B cell (primary cell): ENCODE data around the gene RHOV. TPM values are rescaled to one million over a fixed set of nuclear protein-coding genes. Genes with fewer than 3 reads are reported as not detected.

Source experiments
- ATAC-seq: fragments of 200-7000 bp; cut with Tn5 transposase; one replicate; pipeline ENCODE4 v1.10.0; 2021; ENCODE audit warnings: low read depth, mild to moderate bottlenecking, moderate number of reproducible peaks, moderate library complexity
- CTCF ChIA-PET: fragments of 350-600 bp; sonication (Branson Sonifier 250); formaldehyde crosslinking; loops from one replicate; lab custom pipeline; 2021; ENCODE audit warnings: antibody characterized with exemption, inconsistent platforms; lab: Charles Lee
- POLR2A ChIA-PET: fragments of 350-600 bp; sonication (Branson Sonifier 250); formaldehyde crosslinking; loops from one replicate; lab custom pipeline; 2021; ENCODE audit warnings: antibody characterized with exemption; lab: Charles Lee
- DNase-seq: peaks from one replicate; pipeline ENCODE4 v3.0.0; 2013
- H2AFZ ChIP-seq: 2 replicates; pipeline ENCODE4 v1.6.1; 2012; ENCODE audit warnings: mild to moderate bottlenecking, low read depth, low read length; ENCODE audit not compliant: insufficient read depth, poor library complexity, severe bottlenecking
- H3K27ac ChIP-seq, 2 donors: 1 replicate in 1 of 2; 2 replicates in 1 of 2; pipeline ENCODE4 v1.5.1; 2012 to 2013; ENCODE audit warnings: low read length in 2 of 2, mild to moderate bottlenecking in 2 of 2, moderate library complexity in 1 of 2
- H3K27me3 ChIP-seq, 4 experiments: fragments of 200-600 bp in 1 of 4; sonication (generic) in 1 of 4; replicated peaks in 1 of 4; 1 replicate in 2 of 4; 2 replicates in 2 of 4; pipeline versions ENCODE4 v1.6.1 to v1.7.0; 2013 to 2016; ENCODE audit warnings: low read length in 3 of 4, mild to moderate bottlenecking in 2 of 4, mixed read lengths in 1 of 4, moderate library complexity in 1 of 4; ENCODE audit not compliant: insufficient read depth in 4 of 4, control insufficient read depth in 3 of 4; ENCODE audit errors: control extremely low read depth in 1 of 4
- H3K36me3 ChIP-seq, 2 experiments: replicated peaks in 1 of 2; 1 replicate in 1 of 2; 2 replicates in 1 of 2; pipeline versions ENCODE4 v1.6.1 to v1.7.1; 2013; ENCODE audit warnings: low read length in 1 of 2; ENCODE audit not compliant: insufficient read depth in 2 of 2, control insufficient read depth in 1 of 2; ENCODE audit errors: control extremely low read depth in 1 of 2, extremely low read depth in 1 of 2
- H3K4me1 ChIP-seq, 2 donors: fragments of 200-600 bp in 1 of 2; sonication (generic) in 1 of 2; 1 replicate in 1 of 2; 2 replicates in 1 of 2; pipeline versions ENCODE4 v1.5.1 to v1.6.1; 2013 to 2017; ENCODE audit warnings: low read length in 2 of 2; ENCODE audit not compliant: control insufficient read depth in 2 of 2, insufficient read depth in 2 of 2
- H3K4me2 ChIP-seq: replicated peaks from 2 replicates; pipeline ENCODE3; 2012; ENCODE audit warnings: mild to moderate bottlenecking, low read depth, low read length; ENCODE audit not compliant: poor library complexity, severe bottlenecking
- H3K4me3 ChIP-seq, 5 experiments: fragments of 200-600 bp in 1 of 5; sonication (generic) in 1 of 5; 1 replicate in 3 of 5; 2 replicates in 2 of 5; pipeline versions ENCODE4 v1.5.1 to v1.7.0; 2011 to 2016; ENCODE audit warnings: low read length in 4 of 5, mild to moderate bottlenecking in 4 of 5, low read depth in 2 of 5, control low read depth in 1 of 5, moderate library complexity in 1 of 5; ENCODE audit not compliant: insufficient read depth in 1 of 5; ENCODE audit errors: control extremely low read depth in 1 of 5, extremely low read depth in 1 of 5
- H3K79me2 ChIP-seq: fragments of 200-600 bp; sonication (generic); one replicate; pipeline ENCODE4 v1.6.0; 2016; ENCODE audit warnings: low read length; ENCODE audit not compliant: control insufficient read depth, insufficient read depth
- H3K9ac ChIP-seq: fragments of 200-600 bp; sonication (generic); 2 replicates; pipeline ENCODE4 v1.6.1; 2017; ENCODE audit warnings: mild to moderate bottlenecking, low read length, moderate library complexity
- H3K9me3 ChIP-seq, 3 donors: one replicate each; pipeline versions ENCODE4 v1.6.1 to v1.7.1; 2013; ENCODE audit warnings: low read length in 2 of 3; ENCODE audit not compliant: control insufficient read depth in 2 of 3, insufficient read depth in 1 of 3; ENCODE audit errors: control extremely low read depth in 1 of 3
- H4K20me1 ChIP-seq: 2 replicates; pipeline ENCODE4 v1.6.0; 2012; ENCODE audit warnings: mild to moderate bottlenecking, low read length; ENCODE audit not compliant: insufficient read depth, control insufficient read depth, poor library complexity, severe bottlenecking
- H3K27ac Mint-ChIP-seq: one replicate; pipeline ENCODE4 v1.8.0; 2021; ENCODE audit warnings: mixed read lengths
- H3K27me3 Mint-ChIP-seq: one replicate; pipeline ENCODE4 v1.8.0; 2021; ENCODE audit warnings: mixed read lengths
- H3K4me1 Mint-ChIP-seq: one replicate; pipeline ENCODE4 v1.8.0; 2021; ENCODE audit warnings: mixed read lengths
- H3K4me3 Mint-ChIP-seq: one replicate; pipeline ENCODE4 v1.8.0; 2021; ENCODE audit warnings: mixed read lengths
- H3K9me3 Mint-ChIP-seq: one replicate; pipeline ENCODE4 v1.8.0; 2022; ENCODE audit warnings: mixed read lengths; ENCODE audit not compliant: insufficient read depth
- CTCF ChIP-seq: fragments of 200-600 bp; IDR thresholded peaks from one replicate; pipeline ENCODE4 v1.8.0; 2022; ENCODE audit warnings: antibody characterized with exemption, mild to moderate bottlenecking
- EZH2 ChIP-seq: IDR thresholded peaks from 2 replicates; pipeline ENCODE4 v1.6.1; 2012; ENCODE audit warnings: borderline replicate concordance, low read depth, mild to moderate bottlenecking, moderate library complexity, low read length; ENCODE audit not compliant: insufficient read depth, poor library complexity, severe bottlenecking
- WGBS: methylation state at CpG from one replicate; pipeline ENCODE4 v1.1.5; 2013; ENCODE audit warnings: missing lambda C conversion rate; ENCODE audit not compliant: insufficient coverage; 5-methylcytosine and 5-hydroxymethylcytosine counted together
- intact Hi-C: fragments of 100-400 bp; cut with micrococcal nuclease; formaldehyde crosslinking; loops from one replicate; pipeline ENCODE4 v1.10.0; 2022
- polyA plus RNA-seq: library from polyadenylated mRNA; depleted of rRNA; stranded (reverse); fragments of >200 nt; gene quantifications from 2 replicates; pipeline ENCODE4 v1.2.3, GENCODE V29; 2012
- total RNA-seq, 2 donors: library from RNA; stranded (reverse); fragments of 120-200 nt in 1 of 2; gene quantifications; 1 replicate in 1 of 2; 2 replicates in 1 of 2; pipeline versions ENCODE4 v1.2.3 to v1.2.4, GENCODE V29; 2013 to 2022

Gene RHOV
- total and polyA plus RNA-seq, 2 donors (not counting 1 experiment from before 2014, with no cell fraction given), result 0.54 TPM; not detected in 1

- Histone ChIP-seq H3K36me3 (no peaks in the 10 kb centered on the region), H3K4me3 (no peak overlapping the region), H3K27me3 (no peaks in the 10 kb centered on the region), H3K4me1 (no peaks in the 10 kb centered on the region), H3K9ac (no peak overlapping the region), H3K9me3 (no peaks in the 10 kb centered on the region), H3K27ac (no peak overlapping the region), H2AFZ (no peak overlapping the region), H3K4me2 (no peak overlapping the region), H4K20me1 (no peaks in the 10 kb centered on the region), H3K79me2 (no peaks in the 10 kb centered on the region)
- Mint-ChIP-seq H3K9me3 (no peaks in the 10 kb centered on the region), H3K27ac (no peak overlapping the region), H3K4me3 (no peak overlapping the region), H3K27me3 (no peaks in the 10 kb centered on the region), H3K4me1 (no peaks in the 10 kb centered on the region)
- ChIA-PET CTCF (no interaction called here), POLR2A (no interaction called here)
- no peak for ATAC-seq
- TF ChIP-seq CTCF, result no peak
- TF ChIP-seq EZH2, result no peak
- WGBS, result 93% methylated on average over 15 of the region's 15 CpGs
- intact Hi-C loops, result no loop called here
- no peak for DNase-seq
These were observed 44.2 kb upstream of the RHOV start for GRCh38 chr15:40918146-40918798.

GRCh38 chr15:40917585-40917984 is 43.6 kb upstream of the RHOV start:
- POLR2A ChIA-PET, result interaction anchor here (0.6 kb wide), 1 partner anchor 13 kb away, joined by 10 read pairs; no protein-coding TSS in a partner anchor
- Mint-ChIP-seq H3K27ac (no peak overlapping the region), H3K4me3 (no peak overlapping the region), H3K9me3 (no peaks in the 10 kb centered on the region), H3K4me1 (no peaks in the 10 kb centered on the region), H3K27me3 (no peaks in the 10 kb centered on the region)
- WGBS, result 93% methylated on average over 8 of the region's 11 CpGs
- Histone ChIP-seq H3K9ac (no peak overlapping the region), H3K27me3 (no peaks in the 10 kb centered on the region), H3K36me3 (no peaks in the 10 kb centered on the region), H3K79me2 (no peaks in the 10 kb centered on the region), H3K9me3 (no peaks in the 10 kb centered on the region), H4K20me1 (no peaks in the 10 kb centered on the region), H3K4me3 (no peak overlapping the region), H3K4me2 (no peak overlapping the region), H3K4me1 (no peaks in the 10 kb centered on the region), H2AFZ (no peak overlapping the region), H3K27ac (no peak overlapping the region)
- ATAC-seq, result no peak
- TF ChIP-seq EZH2 (no peak), CTCF (no peak)
- intact Hi-C loops, result no loop called here
- no peak for DNase-seq
- CTCF ChIA-PET, result interaction anchor here (0.6 kb wide), 2 partner anchors 13 to 820 kb away, joined by 3 read pairs; no protein-coding TSS in a partner anchor
